GM12874 (cell line): ENCODE data around the gene C1orf216.

Experiments
- CTCF ChIP-seq: IDR thresholded peaks from 2 replicates; pipeline ENCODE4 v1.5.1; 2011; ENCODE audit warnings: low read depth, mild to moderate bottlenecking, control low read depth, low read length, moderate library complexity; ENCODE audit not compliant: insufficient read depth

C1orf216 gene

GRCh38 chr1:35714921-35715567 lies 3.6 kb downstream of the C1orf216 start:
- TF ChIP-seq CTCF, result no peak

GRCh38 chr1:35708952-35709351 lies 9.7 kb downstream of the C1orf216 start:
- no peak for TF ChIP-seq CTCF

GRCh38 chr1:35708441-35708921 lies 10.2 kb downstream of the C1orf216 start:
- no peak for TF ChIP-seq CTCF

- TF ChIP-seq CTCF, result no peak
These were observed 10.9 kb downstream of the C1orf216 start for GRCh38 chr1:35707601-35708440.

GRCh38 chr1:35706846-35707600 lies 11.7 kb downstream of the C1orf216 start:
- TF ChIP-seq CTCF, result no peak

- TF ChIP-seq CTCF, result no peak
These were observed 16.2 kb downstream of the C1orf216 start for GRCh38 chr1:35702508-35702907.

- no peak for TF ChIP-seq CTCF
These were observed 26.4 kb downstream of the C1orf216 start for GRCh38 chr1:35692317-35692716.
